NCI-H2081 (cell line): ENCODE measurements around the gene URB1.
"Not testable (repeated sequence)": the region's sequence is repeated elsewhere in the genome, so short reads cannot be mapped to it uniquely, and the experiment has no call there.

Source experiments
- DNase-seq, 2 experiments: peaks; one replicate each; lab custom pipeline; 2025; lab: John Stamatoyannopoulos, UW

URB1 gene

GRCh38 chr21:32411350-32412161 is 18.7 kb upstream of the URB1 start:
- peak; percentile 49 to 72 for DNase-seq

- no peak for DNase-seq
Measured at GRCh38 chr21:32410916-32411315, 18.1 kb upstream of the URB1 start.

DNA sequence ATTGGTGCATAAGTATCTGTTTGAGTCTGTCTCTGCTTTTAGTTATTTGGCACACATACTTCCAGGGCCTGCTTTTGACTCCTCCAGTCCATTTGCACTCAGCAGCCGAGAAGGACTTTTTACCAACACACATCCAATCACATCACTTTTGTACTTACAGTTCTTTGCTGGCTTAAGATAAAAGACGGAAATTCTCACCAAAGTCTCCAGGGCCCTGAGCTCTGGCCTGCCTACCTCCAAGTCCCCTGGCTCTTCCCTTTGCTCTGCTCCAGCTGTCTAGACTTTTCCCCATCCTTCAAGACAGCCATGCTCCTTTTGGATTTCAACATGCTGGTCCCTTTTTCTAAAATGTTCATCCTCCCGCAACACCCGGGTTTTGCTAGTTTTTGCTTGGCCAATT is 17.5 kb upstream of the URB1 start:
- no peak for DNase-seq

GRCh38 chr21:32406405-32406804 is 13.6 kb upstream of the URB1 start:
- DNase-seq = no peak

DNA sequence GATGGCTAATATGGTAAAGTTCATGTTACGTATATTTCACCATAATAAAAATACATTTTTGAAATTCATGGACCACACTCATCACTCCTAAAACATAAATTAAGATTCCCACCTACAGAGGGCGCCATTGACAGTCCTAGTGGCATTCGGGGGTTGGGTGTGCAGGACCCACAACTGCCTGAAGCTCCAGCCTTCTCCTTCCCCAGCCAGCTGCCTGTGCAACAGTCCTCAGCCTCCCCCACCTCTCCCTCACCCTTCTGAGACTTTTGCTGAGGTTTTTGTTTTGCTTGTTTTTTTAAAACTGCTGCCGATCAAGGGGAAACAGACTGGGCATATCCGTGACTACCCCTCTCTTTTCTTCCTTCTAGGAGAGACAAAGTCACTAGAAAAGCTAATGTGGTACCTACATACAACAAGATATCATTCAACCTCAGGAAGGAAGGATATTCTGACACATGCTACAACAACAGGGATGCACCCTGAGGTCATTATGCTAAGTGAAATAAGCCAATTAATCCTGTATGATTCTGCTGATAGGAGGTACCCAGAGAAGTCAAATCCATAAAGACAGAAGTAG is 10.5 kb upstream of the URB1 start:
- DNase-seq = peak; percentile 45 to 49

- no peak for DNase-seq
Measured at GRCh38 chr21:32393677-32394001, 827 bp upstream of the URB1 start.

- no peak for DNase-seq
Measured at GRCh38 chr21:32392299-32392879, 423 bp downstream of the URB1 start.

GRCh38 chr21:32391755-32392154 is 1.1 kb downstream of the URB1 start:
- DNase-seq = no peak

- not testable (repeated sequence) for DNase-seq
Measured at GRCh38 chr21:32390537-32391224, 2.1 kb downstream of the URB1 start.

GRCh38 chr21:32389337-32390015 is 3.3 kb downstream of the URB1 start:
- no peak for DNase-seq

DNA sequence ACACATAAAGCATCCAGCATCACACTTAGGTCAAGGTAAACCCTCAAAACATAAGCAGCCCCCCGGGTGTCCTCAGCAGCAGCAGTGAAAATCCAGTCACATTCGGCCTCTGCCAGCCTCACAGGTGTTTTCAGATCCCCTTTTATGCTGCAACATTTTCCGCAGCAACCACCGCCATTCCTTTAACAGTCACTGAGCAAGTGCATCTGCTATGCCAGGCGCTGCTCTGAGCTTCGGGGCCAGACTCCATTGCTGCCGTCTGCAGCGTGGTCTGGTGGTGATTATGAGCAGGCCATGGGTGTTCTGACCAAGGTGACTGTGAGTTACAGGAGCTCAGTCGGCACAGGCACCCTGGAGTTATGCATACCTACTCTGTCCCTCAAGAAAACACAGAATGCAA is 4.5 kb downstream of the URB1 start:
- DNase-seq = no peak

DNA sequence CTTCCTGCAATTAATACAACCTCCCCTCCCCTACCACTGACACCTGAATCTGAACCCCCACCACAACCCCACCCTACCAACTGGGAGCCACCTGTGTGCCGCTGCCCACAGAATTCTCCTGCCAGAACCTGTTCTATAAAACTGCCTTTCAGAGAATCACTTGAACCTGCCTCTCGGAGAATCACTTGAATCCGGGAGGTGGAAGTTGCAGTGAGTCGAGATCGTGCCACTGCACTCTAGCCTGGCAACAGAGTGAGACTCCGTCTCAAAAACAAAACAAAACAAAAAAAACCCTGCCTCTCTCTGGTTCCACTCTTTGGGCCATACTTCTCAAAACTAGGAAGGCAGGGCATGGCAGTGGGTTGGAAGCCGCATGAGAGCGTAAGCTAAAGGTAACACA is 5.7 kb downstream of the URB1 start:
- DNase-seq = no peak

DNA sequence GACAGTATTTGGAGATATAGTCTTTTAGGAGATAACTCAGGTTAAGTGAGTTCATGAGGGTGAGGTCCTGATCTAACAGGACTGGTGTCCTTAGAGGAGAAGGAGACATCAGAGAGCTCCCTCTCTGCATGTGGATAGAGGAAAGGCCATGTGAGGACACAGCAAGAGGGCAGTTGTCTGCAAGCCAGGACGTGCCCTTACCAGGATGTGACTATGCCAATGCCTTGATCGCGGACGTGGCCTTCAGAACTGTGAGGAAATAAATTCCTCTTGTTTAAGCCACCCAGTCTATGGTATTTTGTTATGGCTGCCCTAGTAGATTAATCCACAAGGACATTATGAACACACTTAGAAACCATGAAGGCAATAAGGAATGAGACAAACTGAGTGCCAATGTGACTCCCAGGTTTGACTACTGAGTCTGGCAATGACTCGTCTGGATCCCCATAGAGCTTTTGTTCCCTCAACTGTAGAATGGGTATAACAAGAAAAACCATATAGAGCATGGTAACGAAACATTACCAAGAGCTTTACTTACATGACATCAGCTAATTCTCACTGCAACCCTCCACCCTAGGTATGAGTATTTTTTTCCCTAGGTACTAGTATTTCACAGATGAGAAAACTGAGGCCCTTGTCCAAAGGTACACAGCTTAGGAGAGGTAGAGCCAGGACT is 6.5 kb downstream of the URB1 start:
- DNase-seq = no peak

DNA sequence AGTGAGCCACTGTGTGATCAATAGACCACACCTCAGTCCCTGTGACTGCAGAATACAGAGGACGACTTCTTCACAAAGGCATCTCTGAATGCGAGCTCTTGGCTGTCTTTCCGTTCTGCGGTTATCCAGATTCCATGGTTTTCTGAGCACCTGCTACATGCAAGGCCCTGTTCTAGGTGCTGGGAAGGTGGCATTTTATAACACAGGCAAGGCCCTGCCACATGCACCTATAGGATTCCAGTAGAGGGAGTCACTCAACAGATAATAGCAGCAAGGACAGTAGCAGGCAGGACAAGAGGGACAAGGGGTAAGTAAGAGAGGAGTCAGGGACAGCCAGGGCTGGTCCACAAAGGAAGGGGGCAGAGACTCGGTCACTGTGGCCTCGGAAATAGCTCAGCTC is 9.0 kb downstream of the URB1 start:
- no peak for DNase-seq

- peak in 1 of 2 experiments; percentile 45 for DNase-seq
Measured at GRCh38 chr21:32382108-32382644, 10.6 kb downstream of the URB1 start.

DNA sequence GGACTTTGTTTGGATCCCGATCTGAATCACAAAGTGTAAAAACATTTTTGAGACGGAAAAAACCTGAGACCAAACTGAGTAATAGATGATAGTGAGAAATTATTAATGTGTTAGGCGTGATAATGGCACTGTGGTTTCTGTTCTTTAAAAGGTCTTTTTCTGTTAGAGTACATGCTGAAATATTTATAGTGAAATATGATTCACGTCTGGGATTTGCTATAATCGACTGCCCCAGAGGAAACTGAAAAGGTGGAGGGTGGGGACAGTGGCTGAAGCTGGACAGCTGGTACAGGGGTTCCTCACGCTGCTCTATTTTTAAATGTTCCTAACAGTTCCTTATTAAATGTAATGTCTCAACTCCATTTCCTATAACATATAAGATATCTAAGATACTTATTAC is 11.2 kb downstream of the URB1 start:
- DNase-seq = no peak

GRCh38 chr21:32380940-32381339 is 11.9 kb downstream of the URB1 start:
- no peak for DNase-seq

DNA sequence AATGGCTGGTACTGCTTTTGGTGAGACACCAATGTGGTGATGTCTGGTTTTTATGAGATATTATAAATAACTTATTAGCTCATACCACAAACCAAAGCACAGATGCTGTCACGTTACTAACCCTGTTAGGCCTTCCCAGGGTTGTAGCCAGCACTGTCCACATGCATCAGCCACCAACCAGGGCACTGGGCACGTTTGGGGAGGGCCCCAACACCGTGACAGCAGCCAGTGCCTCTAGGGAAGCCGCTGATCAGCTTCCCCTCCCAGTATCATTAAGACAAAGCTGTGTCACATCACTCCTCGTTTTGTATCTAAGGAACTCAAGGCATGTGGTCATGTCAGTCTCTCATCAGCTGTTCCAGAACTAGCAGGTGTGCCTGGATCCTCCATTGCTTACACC is 13.9 kb downstream of the URB1 start:
- no peak for DNase-seq

DNA sequence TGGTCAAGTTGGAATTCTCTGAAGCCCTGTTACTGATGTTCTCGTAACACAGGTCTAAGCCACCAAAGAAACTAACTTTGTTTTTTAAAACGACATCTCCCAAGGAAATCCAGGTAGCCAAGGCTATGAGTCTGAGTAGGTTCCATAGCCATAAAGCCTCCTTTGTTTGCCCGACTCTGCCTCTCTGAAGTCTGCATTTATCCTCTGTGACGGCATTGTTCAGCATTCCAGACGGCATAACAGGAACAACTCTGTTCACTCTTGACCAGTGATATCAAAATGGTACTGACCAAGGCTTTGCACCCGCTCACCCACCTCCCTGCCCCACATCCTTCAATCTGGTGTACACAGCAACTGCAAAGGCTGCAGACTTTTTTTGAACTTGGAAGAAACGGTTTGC is 14.8 kb downstream of the URB1 start:
- DNase-seq = no peak

GRCh38 chr21:32377506-32377905 is 15.3 kb downstream of the URB1 start:
- no peak for DNase-seq

GRCh38 chr21:32372755-32373154 is 20.1 kb downstream of the URB1 start:
- no peak for DNase-seq

GRCh38 chr21:32371913-32372314 is 20.9 kb downstream of the URB1 start:
- DNase-seq = peak in 1 of 2 experiments; percentile 21
